K562 (cell line): ENCODE measurements around the gene MMP23B. TPM values are rescaled to one million over a fixed set of nuclear protein-coding genes. Genes with fewer than 3 reads are reported as not detected.

Experiments
- COPS2 ChIP-seq: fragments of 450-650 bp; conservative IDR thresholded peaks from 2 replicates; pipeline ENCODE4 v1.6.1; 2016; ENCODE audit warnings: mild to moderate bottlenecking, moderate library complexity
- EP300 ChIP-seq: IDR thresholded peaks from 2 replicates; pipeline ENCODE4 v1.6.1; 2012; ENCODE audit warnings: low read length, improper control_type of control experiment
- ETV1 ChIP-seq: fragments of 450-650 bp; conservative IDR thresholded peaks from 2 replicates; pipeline ENCODE4 v1.6.1; 2016; ENCODE audit warnings: missing genetic modification characterization, control low read depth, low read depth, missing compliant biosample characterization
- FOS ChIP-seq: IDR thresholded peaks from 3 replicates; pipeline ENCODE4 v1.6.1; 2011; ENCODE audit not compliant: insufficient read length; ENCODE audit errors: extremely low read depth
- FOXA3 ChIP-seq, 2 experiments: fragments of 450-650 bp in 1 of 2; sonication (generic) in 1 of 2; formaldehyde crosslinking; IDR thresholded peaks in 1 of 2; conservative IDR thresholded peaks in 1 of 2; 2 replicates each; pipeline versions ENCODE4 v1.4.0 to v1.8.0; 2020 to 2022; ENCODE audit warnings: mild to moderate bottlenecking in 2 of 2, missing genetic modification reagents in 1 of 2
- GATAD2A ChIP-seq: fragments of 450-650 bp; IDR thresholded peaks from 2 replicates; pipeline ENCODE4 v1.6.1; 2017
- KLF16 ChIP-seq: IDR thresholded peaks from 2 replicates; pipeline ENCODE4 v1.6.1; 2016; ENCODE audit warnings: antibody characterized with exemption
- LARP7 ChIP-seq: fragments of 450-650 bp; IDR thresholded peaks from 2 replicates; pipeline ENCODE4 v1.6.1; 2016
- NUFIP1 ChIP-seq: fragments of 450-650 bp; IDR thresholded peaks from 2 replicates; pipeline ENCODE4 v1.6.1; 2018; ENCODE audit not compliant: partially characterized antibody
- STAT5B ChIP-seq: fragments of 250-450 bp; sonication (Bioruptor Pico); IDR thresholded peaks from 2 replicates; pipeline ENCODE4 v1.8.0; 2021; ENCODE audit warnings: mild to moderate bottlenecking, inconsistent platforms
- TCF15 ChIP-seq: fragments of 250-450 bp; sonication (Bioruptor Pico); IDR thresholded peaks from 2 replicates; pipeline ENCODE4 v1.8.0; 2022; ENCODE audit warnings: moderate library complexity, mild to moderate bottlenecking, inconsistent platforms
- ZBTB33 ChIP-seq: sonication (generic); formaldehyde crosslinking; IDR thresholded peaks from 2 replicates; pipeline ENCODE4 v1.8.1; 2023; ENCODE audit warnings: mild to moderate bottlenecking, missing genetic modification reagents
- ZC3H8 ChIP-seq: fragments of 450-650 bp; IDR thresholded peaks from 2 replicates; pipeline ENCODE4 v1.6.1; 2017
- ZNF175 ChIP-seq: fragments of 200-800 bp; sonication (Bioruptor generic); IDR thresholded peaks from 2 replicates; pipeline ENCODE4 v1.6.1; 2016; ENCODE audit warnings: low read depth, mild to moderate bottlenecking, missing genetic modification characterization, missing compliant biosample characterization
- ZNF76 ChIP-seq: fragments of 250-450 bp; sonication (Bioruptor Pico); IDR thresholded peaks from 2 replicates; pipeline ENCODE4 v1.4.0; 2020; ENCODE audit warnings: mild to moderate bottlenecking, moderate library complexity, borderline replicate concordance
- ZNF77 ChIP-seq: fragments of 250-450 bp; sonication (Bioruptor Pico); IDR thresholded peaks from 2 replicates; pipeline ENCODE4 v1.5.0; 2020
- polyA plus RNA-seq, 8 experiments: library from polyadenylated mRNA; depleted of rRNA in 4 of 8; stranded (reverse) in 5 of 8; unstranded in 3 of 8; fragments of >200 nt; fragmentation: Nextera tagmentation in 2 of 8; fragmentation: Illumina TruSeq in 1 of 8; extraction: Ambion mirVana in 2 of 8; extraction: Trizol in 1 of 8; gene quantifications; 2 replicates each; pipeline versions ENCODE4 v1.2.1 to v1.2.3, GENCODE V29; 2011 to 2014; ENCODE audit warnings: inconsistent platforms in 1 of 8, missing spikeins in 1 of 8
- total RNA-seq, 7 experiments: library from RNA; depleted of rRNA in 6 of 7; stranded (reverse); fragments of >200 nt in 6 of 7; fragmentation: Illumina TruSeq in 2 of 7; extraction: Trizol in 2 of 7; gene quantifications; 2 replicates each; pipeline versions ENCODE4 v1.2.1 to v1.2.3, GENCODE V29; 2011 to 2021; ENCODE audit warnings: low replicate concordance in 1 of 7
- TF ChIP-seq, protein P1 (sequence below), 2 experiments: fragments of 450-650 bp in 1 of 2; sonication (generic) in 1 of 2; formaldehyde crosslinking in 1 of 2; IDR thresholded peaks; 2 replicates each; pipeline versions ENCODE4 v1.7.1 to v1.9.0; 2016 to 2022; ENCODE audit warnings: inconsistent platforms in 1 of 2, mild to moderate bottlenecking in 1 of 2, missing genetic modification reagents in 1 of 2

Gene MMP23B
- total and polyA plus RNA-seq, 9 of the 15 experiments (the other 6 are each of a cell fraction or from before 2014, with no cell fraction given): 0.28 to 1.2 (median 0.41) TPM; not detected in 5

GRCh38 chr1:1615256-1616044 is 16.5 kb upstream of the MMP23B start, which contains the start of gene MIB2 (continued):
- TF ChIP-seq FOXA3 (CRISPR knock-in tag; conservative IDR thresholded peaks at IDR 0.05 in 1 of 2, IDR thresholded peaks at IDR 0.05 in 1 of 2): peak in 1 of 2 experiments; percentile 61; a peak in 1 of 4 replicates
- TF ChIP-seq, protein P1, sequence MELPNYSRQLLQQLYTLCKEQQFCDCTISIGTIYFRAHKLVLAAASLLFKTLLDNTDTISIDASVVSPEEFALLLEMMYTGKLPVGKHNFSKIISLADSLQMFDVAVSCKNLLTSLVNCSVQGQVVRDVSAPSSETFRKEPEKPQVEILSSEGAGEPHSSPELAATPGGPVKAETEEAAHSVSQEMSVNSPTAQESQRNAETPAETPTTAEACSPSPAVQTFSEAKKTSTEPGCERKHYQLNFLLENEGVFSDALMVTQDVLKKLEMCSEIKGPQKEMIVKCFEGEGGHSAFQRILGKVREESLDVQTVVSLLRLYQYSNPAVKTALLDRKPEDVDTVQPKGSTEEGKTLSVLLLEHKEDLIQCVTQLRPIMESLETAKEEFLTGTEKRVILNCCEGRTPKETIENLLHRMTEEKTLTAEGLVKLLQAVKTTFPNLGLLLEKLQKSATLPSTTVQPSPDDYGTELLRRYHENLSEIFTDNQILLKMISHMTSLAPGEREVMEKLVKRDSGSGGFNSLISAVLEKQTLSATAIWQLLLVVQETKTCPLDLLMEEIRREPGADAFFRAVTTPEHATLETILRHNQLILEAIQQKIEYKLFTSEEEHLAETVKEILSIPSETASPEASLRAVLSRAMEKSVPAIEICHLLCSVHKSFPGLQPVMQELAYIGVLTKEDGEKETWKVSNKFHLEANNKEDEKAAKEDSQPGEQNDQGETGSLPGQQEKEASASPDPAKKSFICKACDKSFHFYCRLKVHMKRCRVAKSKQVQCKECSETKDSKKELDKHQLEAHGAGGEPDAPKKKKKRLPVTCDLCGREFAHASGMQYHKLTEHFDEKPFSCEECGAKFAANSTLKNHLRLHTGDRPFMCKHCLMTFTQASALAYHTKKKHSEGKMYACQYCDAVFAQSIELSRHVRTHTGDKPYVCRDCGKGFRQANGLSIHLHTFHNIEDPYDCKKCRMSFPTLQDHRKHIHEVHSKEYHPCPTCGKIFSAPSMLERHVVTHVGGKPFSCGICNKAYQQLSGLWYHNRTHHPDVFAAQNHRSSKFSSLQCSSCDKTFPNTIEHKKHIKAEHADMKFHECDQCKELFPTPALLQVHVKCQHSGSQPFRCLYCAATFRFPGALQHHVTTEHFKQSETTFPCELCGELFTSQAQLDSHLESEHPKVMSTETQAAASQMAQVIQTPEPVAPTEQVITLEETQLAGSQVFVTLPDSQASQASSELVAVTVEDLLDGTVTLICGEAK (IDR thresholded peaks at IDR 0.05): peak; percentile 95
- TF ChIP-seq, protein P1 (CRISPR knock-in tag; IDR thresholded peaks at IDR 0.05): no peak
- peak; percentile 83; the same call in 1 of the 2 replicates for TF ChIP-seq ZNF76 (CRISPR knock-in tag)
- TF ChIP-seq STAT5B (CRISPR knock-in tag): no peak
- TF ChIP-seq LARP7: 0 out of 2 replicates have a peak, but pooled peaks have one; percentile 60
- peak; percentile 72; the same call in 1 of the 2 replicates for TF ChIP-seq ZNF77 (CRISPR knock-in tag)
- 0 out of 2 replicates have a peak, but pooled peaks have one; percentile 22 for TF ChIP-seq EP300
- TF ChIP-seq ZC3H8: 0 out of 2 replicates have a peak, but pooled peaks have one; percentile 38
- no peak for TF ChIP-seq TCF15 (CRISPR knock-in tag)
- peak; percentile 62 for TF ChIP-seq ETV1 (tag)
- TF ChIP-seq FOS: no peak
- no peak for TF ChIP-seq ZNF175 (CRISPR knock-in tag)
- peak; percentile 31 for TF ChIP-seq ZBTB33 (CRISPR knock-in tag)
- TF ChIP-seq NUFIP1: no peak
- TF ChIP-seq GATAD2A: peak; percentile 69
- TF ChIP-seq KLF16: no peak
- no peak for TF ChIP-seq COPS2
